NCI-H82 (cell line): ENCODE measurements around the gene YWHAB.
A peak's percentile ranks its signal among the peaks of the same experiment; 100 is the strongest.
"Not testable (repeated sequence)": the region's sequence is repeated elsewhere in the genome, so short reads cannot be mapped to it uniquely, and the experiment has no call there.

Experiments used
- DNase-seq: peaks from one replicate; lab custom pipeline; 2025; lab: John Stamatoyannopoulos, UW

The YWHAB gene

DNA sequence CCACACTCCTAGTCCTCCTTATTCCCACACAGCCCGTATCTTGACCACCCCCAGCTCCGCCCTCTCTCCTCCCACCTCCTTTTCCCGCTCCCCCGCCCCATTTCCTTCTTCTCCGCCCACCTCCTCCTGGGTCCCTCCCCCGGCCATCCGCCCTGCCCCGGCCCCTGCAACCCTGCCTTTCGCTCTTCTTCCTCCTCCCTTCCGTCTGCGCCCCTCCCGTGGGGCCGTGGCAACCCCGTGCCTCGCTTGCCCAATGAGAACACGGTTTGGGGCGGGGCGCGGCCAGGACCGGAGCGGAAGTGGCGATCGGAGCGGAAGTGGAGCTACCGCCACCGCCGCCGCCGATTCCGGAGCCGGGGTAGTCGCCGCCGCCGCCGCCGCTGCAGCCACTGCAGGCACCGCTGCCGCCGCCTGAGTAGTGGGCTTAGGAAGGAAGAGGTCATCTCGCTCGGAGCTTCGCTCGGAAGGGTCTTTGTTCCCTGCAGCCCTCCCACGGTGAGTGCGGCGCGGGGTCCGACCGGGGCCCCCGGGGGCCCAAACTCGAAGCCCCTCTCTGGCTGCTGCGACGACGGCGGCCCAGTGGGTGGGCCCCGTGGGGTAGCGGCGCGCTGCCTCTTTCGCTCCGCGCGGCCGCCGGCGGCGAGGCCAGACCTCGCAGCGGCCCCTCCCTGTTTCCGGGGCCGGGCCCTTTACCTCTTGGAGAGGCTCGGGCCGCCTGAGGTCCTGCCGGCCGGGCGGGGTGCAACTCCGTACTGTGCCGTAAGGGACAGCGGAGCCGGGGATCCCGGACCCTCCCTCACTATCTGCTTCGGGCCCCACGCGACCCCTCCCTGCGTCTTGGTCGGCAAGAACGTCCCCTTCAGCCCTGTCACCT lies at the start of gene YWHAB:
Gene YWHAB (plus strand): TSS at position 314 of the 874 bp plus-strand sequence. CDS start 15,829 bp downstream, outside the sequence.
- peak; percentile 99 for DNase-seq

DNA sequence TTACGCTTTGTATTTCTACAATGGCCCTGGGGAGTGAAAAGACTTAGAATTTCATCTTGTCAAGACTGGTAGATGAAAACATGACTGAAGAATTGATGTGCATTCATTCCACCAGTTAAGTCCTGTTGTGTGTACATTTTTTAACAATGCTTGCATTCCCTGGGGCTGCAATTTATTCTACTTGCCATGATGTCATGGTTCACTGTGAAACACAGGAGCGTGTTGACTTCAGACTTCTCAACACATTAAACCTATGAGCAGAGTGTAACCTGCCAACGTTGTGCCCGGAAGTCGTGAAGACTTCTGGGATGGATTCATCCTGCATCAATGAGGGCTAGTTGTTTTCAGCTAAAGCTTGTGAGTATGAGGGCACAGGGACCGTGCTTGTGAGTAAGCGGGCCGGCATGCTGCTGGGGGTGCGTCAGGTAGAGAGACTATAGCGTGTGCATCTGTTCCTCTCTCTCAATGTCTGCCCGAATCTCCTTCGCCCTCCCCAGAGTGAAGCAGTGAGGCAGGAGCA lies 48.8 kb upstream of the YWHAB start:
- DNase-seq: no peak

DNA sequence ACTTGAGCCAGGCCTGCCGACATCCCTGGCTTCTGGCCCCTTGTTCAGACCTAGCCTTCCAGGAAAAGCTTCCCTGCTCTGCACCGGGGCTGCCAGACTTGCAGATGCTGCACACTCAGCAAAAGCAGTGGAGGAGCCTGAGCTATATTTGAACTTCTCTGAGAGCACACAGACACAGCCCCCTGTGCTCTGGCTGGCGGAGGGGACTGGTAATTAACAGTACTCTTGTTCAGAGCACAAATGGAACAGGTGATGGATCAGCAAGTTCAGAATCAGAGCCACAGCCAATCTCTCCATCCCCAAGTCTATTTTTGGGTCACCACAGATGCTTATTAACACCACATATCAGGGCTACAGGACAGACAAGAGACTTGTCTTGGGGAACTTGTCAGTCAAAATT lies 47.6 kb upstream of the YWHAB start:
- no peak for DNase-seq

DNA sequence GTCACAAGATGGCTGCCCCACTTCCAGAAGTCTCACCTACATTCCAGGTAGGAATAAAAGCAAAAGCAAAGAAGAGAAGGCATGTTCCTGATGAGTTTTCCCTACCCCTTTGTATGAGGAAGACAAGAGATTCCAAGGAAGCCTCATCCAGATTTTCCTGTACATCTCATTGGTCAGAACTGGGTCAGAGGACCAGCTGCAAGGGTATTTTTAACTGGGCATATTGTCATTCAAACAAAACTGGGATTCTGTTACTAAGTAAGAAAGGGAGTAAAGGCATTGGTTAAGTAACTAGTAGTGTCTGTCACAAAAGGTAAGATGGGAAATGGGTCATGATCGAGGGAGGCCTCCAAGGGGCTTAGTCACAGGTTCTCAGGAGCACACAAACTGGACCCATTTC lies 47.0 kb upstream of the YWHAB start:
- DNase-seq: no peak

DNA sequence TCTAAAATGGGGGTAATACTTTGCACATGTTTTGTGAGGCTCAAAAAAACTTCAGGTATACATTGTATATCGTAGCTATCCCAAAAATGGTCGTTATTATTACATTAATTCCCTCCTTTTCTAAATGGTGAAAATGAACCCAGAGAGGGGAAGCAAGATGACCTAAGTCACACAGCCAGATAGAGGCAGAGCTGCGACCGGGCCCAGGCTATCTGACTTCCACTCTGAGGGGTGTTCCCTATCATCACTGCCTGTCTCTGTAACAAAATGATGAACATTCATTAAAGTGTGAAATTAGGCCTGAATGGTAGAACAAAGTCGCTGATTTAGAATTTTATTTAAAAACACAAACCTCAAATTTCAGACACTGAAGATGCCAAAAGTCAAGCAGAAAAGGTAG lies 46.0 kb upstream of the YWHAB start:
- DNase-seq: no peak

DNA sequence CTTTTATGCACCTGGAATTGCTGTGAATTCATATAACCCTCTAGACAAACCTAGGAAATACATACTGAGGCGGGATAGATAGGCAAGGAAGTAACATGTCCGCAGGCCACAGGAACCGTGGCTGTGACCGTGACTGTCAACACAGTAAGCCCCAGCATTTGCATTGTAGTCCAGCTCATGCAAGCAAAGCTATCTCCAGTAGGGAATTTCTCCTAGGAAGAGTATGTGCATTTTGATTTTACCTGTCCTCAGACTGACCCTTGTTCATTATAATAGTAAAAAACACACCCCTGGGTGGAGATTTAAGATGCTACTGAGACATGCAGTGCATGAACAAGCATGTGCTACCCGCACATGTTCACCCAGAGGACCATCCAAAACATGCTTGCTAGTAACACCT lies 44.7 kb upstream of the YWHAB start:
- DNase-seq: no peak

DNA sequence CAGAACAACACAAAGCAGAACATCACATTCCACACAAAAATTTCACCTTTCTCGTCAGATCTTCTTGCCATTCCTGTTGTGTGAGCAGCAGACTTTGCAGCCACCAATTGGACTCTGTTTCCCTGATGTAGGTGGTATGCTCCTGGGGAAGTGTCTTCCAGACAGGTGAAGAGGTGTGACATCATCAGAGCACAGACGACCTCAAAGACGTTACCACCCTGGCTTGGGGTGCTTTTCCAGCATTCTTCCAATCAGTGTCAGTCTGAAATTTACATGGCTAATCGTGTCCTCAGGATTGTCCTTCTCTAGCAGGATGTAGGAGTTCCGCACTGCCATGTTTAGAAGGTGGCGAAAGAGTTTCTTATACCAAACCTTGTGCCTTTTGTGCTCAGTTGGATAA lies 43.5 kb upstream of the YWHAB start:
- DNase-seq: no peak

DNA sequence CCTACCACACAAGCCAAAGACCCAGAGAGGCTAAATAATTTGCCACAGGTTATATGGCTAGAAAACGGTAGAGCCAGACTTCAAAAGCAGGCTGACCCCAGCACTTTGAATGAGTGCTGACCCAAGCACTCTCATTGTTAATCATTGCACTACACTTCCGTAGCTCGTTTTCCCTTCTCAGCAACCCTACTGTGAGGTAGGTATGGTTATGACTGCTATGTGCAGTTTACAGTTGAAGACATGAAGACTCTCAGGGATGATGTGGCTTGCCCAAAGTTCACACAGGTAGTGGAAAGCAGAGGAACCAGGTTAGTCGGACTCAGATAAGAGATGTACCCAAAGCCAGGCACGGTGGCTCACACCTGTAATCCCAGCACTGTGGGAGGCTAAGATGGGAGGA lies 41.6 kb upstream of the YWHAB start:
- DNase-seq: no peak

DNA sequence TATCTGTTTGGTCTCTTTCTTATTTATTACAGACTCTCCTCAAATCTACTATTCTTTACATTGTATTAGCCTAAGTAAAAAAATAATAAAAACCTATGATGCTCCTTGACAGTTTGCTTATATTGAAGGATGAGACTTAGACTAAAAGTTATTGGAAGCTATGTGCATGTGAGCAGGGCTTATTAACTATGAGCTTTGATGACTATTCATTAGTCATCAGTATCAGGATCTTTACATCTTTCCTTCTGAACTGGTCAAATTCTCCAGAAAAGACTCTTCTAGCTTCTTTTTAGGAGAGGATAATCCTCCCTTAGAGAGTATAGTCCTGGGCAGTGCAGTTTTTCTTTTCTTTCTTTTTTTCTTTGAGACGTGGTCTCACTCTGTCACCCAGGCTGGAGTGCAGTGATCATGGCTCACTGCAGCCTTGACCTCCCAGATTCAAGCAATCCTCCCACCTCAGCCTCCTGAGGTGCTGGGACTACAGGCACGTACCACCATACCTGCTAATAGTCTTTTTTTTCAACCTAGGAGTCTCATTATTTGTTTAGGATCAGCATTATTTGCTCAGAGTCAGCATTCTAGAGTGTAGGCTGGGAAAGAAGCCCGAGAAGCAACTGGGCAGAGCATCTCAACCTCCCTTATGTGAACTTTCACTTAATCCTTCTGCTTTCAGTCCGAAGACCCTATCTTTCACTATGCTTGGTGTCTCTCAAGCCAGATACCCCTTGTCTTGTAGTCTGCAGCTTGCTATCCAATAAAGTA lies 37.1 kb upstream of the YWHAB start:
- no peak for DNase-seq

DNA sequence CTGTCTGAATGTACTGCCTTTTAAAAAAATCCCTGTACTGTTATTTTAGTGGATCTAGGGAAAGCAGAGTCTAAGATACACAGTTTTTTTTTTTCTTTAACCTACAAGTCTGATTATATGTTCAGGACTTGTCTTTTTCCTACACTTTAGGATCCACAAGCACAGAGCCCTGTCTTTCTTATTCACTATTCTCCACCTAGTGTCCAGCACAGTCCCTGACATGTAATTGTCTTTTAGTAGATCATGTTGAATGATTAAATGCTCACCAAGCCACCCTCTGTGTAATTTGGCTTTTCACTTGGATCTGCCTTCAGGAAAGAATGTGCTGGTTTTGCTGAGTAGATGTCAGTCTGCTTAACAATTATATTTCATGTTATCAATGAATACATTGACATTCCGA lies 35.8 kb upstream of the YWHAB start:
- DNase-seq: peak; percentile 15

DNA sequence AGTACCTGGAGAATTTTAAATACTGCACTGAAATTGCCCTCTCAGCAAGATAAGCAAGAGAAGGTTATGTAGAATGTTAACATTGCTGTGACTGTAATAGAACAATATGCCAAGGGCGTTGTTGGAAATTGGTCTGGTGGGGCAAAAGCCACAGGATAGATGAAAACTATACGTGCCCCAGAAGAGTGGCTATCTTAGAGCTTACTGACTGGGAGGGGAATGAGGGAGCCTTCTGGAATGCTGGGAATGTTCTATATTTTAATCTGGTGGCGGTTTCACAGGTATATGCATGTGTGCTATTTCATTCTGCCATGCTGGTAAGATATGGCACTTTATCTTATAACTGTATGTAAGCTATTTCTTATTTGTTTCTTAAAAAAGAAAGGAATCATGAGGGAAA lies 35.2 kb upstream of the YWHAB start:
- no peak for DNase-seq

DNA sequence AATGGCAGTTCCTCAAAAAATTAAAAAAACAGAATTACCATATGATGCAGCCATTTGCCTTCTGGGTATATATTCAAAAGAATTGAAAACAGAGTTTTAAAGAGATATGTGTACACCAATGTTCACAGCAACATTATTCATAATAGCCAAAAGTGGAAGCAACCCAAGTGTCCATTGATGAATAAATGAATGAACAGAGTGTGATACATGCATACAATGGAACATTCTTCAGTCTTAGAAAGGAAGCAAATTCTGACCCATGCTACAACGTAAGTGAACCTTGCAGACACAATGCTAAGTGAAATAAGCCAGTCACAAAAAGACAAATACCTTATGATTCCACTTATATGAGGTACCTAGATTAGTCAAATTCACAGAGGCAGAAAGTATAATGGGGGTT lies 34.7 kb upstream of the YWHAB start:
- no peak for DNase-seq

DNA sequence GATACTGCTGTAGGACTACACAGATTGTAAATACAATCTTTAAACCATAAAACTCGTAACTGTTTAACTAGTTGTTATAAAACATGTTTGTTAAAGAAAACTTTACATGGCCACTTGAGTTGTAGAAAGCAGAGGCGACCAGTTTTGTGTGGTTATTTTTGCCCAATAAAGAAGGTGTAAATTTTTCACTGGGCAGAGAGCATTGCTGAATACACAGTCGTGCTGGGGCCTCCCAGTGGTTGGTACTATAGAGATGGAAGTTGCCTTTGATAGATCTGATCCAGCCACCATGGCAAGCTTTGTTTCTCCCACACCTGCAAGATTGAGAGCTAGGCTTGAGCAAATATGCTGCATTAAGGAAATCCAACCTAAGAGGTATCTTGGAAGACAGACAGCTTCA lies 34.0 kb upstream of the YWHAB start:
- no peak for DNase-seq

DNA sequence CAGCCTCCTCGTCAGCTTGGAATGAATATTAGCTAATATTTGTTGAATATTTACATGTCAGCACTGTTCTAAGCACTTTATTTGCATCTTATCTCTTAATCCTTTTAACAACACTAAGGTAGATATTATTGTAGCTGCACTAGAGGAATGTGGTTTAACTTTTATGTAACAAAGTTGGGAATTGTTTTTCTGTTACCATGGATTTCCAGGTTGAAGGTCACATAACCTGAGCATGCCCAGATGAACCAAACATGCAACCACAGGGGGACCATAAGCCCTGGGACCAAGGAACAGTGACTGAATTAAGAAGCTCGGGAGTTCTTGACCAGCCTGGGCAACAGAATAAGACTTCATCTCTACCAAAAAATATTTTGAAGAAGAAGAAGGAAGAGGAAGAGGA lies 29.1 kb upstream of the YWHAB start:
- no peak for DNase-seq

DNA sequence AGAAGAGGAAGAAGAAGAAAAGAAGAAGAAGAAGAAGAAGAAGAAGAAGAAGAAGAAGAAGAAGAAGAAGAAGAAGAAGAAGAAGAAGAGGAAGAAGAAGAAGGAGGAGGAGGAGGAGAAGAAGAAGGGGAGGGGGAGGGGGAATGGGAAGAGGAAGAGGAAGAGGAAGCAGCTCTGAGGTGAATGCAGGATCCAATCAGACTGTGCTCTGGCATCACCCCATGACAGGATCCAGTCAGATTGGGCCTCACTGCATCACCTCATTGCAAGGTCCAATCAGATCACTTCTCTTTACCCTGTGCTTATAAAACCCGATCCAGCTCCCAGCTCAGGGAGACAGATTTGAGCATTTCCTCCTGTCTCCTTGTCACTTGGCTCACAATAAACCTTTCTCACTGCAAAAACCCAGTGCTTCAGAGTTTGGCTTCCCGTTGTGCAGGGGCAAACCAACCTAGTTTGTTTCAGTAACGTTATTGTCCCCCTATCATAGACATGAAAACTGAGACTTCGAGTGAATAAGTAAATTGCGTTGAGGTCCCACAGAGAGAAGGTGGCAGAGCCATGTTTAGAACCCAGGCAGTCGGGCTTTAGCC lies 28.6 kb upstream of the YWHAB start:
- DNase-seq: peak; percentile 38

DNA sequence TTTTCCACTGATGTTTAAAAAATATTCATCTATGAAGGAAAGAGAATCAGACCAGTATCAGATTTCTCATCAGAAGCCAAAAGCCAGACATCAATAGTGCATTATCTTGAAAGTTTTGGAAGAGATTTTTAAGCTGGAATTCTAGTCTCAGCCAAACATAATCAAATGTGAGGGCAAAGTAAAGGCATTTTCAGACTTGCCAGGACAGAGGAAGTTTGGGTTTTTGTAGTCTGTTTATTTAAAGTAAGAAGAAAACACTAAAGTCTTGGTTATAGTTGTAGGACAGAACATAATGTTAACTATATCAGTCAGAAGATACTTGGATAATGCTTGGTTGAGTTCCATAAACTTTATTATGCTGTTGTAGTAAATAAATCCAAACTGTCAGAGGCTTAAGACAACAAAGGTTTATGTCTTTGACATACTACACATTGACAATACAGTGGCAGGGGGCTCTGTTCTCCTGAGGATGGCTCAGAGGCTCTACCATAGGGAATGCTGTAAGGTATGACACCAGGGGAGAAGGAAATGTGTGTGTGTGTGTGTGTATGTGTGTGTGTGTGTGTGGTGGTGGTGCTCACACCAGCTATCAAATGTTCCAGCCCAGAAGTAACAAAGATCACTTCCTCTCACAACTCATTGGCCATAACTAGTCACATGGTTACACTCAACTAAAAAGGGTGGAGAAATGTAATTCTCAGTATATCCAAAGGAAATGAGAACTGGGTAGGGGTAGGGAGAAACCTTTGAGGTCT lies 26.7 kb upstream of the YWHAB start:
- no peak for DNase-seq

DNA sequence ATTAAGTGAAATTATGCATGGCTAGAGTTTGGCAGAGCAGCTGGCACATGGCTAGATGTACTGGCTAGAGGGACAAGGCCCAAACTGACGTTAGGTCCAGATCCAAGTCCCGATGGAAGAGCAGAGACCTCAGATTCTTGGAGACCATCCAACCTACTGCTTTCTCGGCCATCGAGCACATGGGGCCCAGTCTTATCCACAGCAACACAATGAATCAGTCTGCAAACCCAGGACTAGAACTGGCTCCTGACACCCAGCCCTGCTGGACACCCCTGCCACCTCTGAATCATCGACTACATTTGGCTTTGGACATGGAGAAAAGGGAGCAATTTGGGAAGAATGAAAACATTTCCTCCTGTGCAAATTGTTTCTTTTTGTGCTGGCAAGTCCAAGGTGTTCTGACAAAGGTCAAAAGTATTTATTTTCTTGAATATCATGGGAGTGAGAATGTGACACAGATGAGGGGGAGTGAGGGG lies 23.9 kb upstream of the YWHAB start:
- DNase-seq: no peak

DNA sequence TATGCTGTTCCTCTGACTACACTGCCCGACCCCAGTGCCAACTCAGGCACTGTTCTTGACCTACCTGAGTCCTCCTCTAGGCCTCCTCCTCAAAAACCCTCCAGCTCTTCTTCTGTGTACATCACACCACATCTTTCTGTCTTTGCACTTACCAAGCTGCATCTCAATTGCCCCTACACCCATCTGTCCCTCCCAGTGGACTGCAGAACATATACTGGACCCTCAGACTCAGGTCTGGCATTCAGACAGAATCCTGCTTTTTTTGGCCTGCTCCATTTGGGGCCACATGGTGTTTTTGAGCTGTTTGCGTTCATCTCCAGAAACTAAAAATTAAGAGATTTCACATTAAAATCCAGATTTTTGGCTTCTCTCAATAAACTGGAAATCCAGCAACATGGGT lies 23.2 kb upstream of the YWHAB start:
- DNase-seq: no peak

DNA sequence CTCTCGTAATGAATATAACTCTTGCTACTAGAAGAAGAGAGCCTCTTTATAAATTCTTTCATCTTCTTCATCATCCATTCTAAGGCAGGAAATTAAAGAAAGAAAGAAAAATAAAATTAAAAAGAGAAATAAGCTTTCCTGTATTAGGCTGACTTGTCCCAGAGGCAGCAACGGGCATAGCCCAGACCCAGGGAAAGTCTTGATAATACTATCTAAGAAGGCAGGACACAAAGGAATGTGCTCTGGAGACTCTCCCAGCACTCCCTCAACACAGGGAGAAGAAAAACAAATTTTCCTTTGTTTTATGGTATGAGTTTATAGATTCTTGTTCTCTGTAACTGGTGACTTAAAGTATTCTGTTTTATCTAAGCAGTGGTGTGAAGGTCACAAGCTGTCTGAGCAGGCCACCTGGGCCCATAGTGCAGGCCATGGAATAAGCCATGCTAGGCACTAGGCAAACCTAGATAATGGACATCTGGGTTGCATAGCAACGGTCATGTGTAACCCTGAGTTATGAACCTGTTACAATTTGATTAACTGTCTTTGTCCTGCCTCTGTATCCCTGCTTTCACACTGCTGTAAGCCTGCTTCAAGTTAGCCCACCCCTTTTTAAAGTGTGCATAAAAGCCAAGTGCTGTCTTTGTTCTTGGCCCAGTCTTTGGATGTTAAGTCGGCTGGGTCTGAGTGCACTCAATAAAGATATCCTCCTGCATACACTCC lies 22.0 kb upstream of the YWHAB start:
- DNase-seq: peak; percentile 78

DNA sequence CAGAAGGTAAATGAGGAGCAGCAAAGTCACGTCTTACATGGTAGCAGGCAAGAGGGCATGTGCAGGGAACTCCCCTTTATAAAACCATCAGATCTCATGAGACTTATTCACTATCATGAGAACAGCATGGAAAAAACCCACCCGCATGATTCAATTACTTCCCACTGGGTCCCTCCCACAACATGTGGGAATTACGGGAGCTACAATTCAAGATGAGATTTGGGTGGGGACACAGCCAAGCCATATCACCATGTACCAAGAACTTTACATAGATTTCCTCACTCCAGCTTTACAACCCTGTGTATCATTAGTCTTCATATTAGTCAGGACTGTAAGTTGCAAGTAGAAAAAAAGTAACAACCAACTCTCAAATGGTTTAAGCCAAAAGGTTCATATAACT lies 21.0 kb upstream of the YWHAB start:
- not testable (repeated sequence) for DNase-seq

DNA sequence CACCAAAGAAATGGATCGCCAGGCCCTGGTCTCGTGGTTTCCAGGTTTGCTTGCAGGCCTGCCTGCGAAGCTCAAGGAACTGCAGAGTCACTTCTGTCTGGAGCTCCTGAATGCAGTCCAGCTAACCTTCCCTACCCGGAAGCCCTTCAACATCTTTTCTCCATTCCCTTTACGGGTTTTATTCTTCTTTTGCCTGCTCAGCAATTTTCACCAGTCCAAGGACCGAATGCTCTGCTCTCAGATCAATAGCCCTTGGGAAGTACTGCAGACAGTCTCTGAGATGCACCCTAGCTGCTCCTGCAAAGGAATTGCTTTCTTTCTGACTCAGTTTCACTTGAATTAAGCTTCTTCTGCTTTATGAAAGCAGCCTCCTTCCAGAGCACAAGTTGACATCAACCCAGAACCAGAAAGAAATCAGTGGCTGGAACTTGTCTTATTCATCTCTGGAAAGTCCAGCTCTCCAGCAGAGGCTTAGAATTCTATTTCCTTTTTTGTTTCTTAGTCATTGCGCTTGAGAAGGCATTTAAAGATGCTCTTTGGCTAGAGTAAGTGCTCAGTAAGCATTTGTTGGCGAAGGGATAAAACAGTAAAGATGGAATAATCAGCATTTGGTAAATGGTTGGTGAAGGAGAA lies 18.7 kb upstream of the YWHAB start:
- no peak for DNase-seq
